HCT116 (cell line): ENCODE data around the gene XYLT1. TPM values are rescaled to one million over a fixed set of nuclear protein-coding genes. Genes with fewer than 3 reads are reported as not detected.

Source experiments
- ATAC-seq: fragments of 200-7000 bp; cut with Tn5 transposase; 2 replicates; pipeline ENCODE4 v1.9.1; 2020; ENCODE audit warnings: mild to moderate bottlenecking, moderate library complexity
- BruUV-seq: library from RNA; stranded (reverse); fragments of 400-500 nt; replicated peaks from 2 replicates; lab custom pipeline; 2021; lab: Mats Ljungman, UMichigan
- CTCF ChIA-PET: fragments of 300-600 bp; sonication (Branson Sonifier 250); formaldehyde crosslinking; loops from one replicate; lab custom pipeline; 2021; ENCODE audit warnings: antibody characterized with exemption; lab: Charles Lee
- POLR2A ChIA-PET: fragments of 300-600, 350-600 bp; sonication (Branson Sonifier 250); formaldehyde crosslinking; loops from one replicate; lab custom pipeline; 2021; ENCODE audit warnings: antibody characterized with exemption; lab: Charles Lee
- RAD21 ChIA-PET, 2 experiments: fragments of 300-600 bp; sonication (Branson Sonifier 250); formaldehyde crosslinking; loops; one replicate each; lab custom pipeline; 2023; ENCODE audit warnings: low total read pairs in 2 of 2; ENCODE audit not compliant: uncharacterized antibody in 2 of 2, unreplicated experiment in 2 of 2, low non-redundant PET in 1 of 2; lab: Charles Lee
- DNase-seq: peaks from one replicate; pipeline ENCODE4 v3.0.0-alpha.2; 2010; ENCODE audit warnings: low read depth, low spot score
- H2AFZ ChIP-seq: fragments of 200-600 bp; shearing (Covaris generic), sonication (generic); 2 replicates; pipeline ENCODE4 v1.6.1; 2017; ENCODE audit warnings: low read depth, mixed run types, mixed read lengths, antibody characterized with exemption, low read length; ENCODE audit not compliant: poor library complexity, severe bottlenecking
- H3K27ac ChIP-seq: 2 replicates; pipeline ENCODE4 v1.5.1; 2012; ENCODE audit warnings: low read depth, low read length
- H3K27me3 ChIP-seq: fragments of 200-600 bp; sonication (generic); 2 replicates; pipeline ENCODE4 v1.6.1; 2016; ENCODE audit warnings: mixed run types, low read length, mixed read lengths; ENCODE audit not compliant: insufficient read depth
- H3K36me3 ChIP-seq, 2 experiments: fragments of 200-500 bp in 1 of 2; fragments of 200-600 bp in 1 of 2; sonication (Bioruptor generic) in 1 of 2; sonication (generic) in 1 of 2; 2 replicates each; pipeline versions ENCODE4 v1.5.1 to v1.6.1; 2014 to 2016; ENCODE audit warnings: low read length in 2 of 2, inconsistent platforms in 1 of 2, mixed read lengths in 1 of 2, mixed run types in 1 of 2; ENCODE audit not compliant: insufficient read depth in 2 of 2, control insufficient read depth in 1 of 2
- H3K4me1 ChIP-seq, 2 experiments: fragments of 200-600 bp in 1 of 2; sonication (generic) in 1 of 2; 2 replicates each; pipeline versions ENCODE4 v1.5.1 to v1.6.1; 2012 to 2017; ENCODE audit warnings: low read length in 2 of 2, inconsistent platforms in 1 of 2, mild to moderate bottlenecking in 1 of 2, mixed read lengths in 1 of 2, mixed run types in 1 of 2, moderate library complexity in 1 of 2; ENCODE audit not compliant: insufficient read depth in 2 of 2, control insufficient read depth in 1 of 2
- H3K4me2 ChIP-seq: fragments of 200-600 bp; sonication (generic); 2 replicates; pipeline ENCODE4 v1.6.1; 2017; ENCODE audit warnings: mixed run types, low read length, mixed read lengths
- H3K4me3 ChIP-seq, 2 experiments: fragments of 200-600 bp in 1 of 2; sonication (generic) in 1 of 2; replicated peaks in 1 of 2; 2 replicates each; pipeline ENCODE4 v1.5.1; 2011 to 2016; ENCODE audit warnings: low read length in 2 of 2, control low read depth in 1 of 2, low read depth in 1 of 2, mild to moderate bottlenecking in 1 of 2, mixed read lengths in 1 of 2, mixed run types in 1 of 2
- H3K79me2 ChIP-seq: fragments of 200-600 bp; sonication (generic); 2 replicates; pipeline ENCODE4 v1.6.1; 2017; ENCODE audit warnings: mild to moderate bottlenecking, mixed run types, low read length, moderate library complexity, mixed read lengths; ENCODE audit not compliant: insufficient read depth
- H3K9ac ChIP-seq: fragments of 200-600 bp; sonication (generic); 2 replicates; pipeline ENCODE4 v1.6.1; 2016; ENCODE audit warnings: low read length, mixed read lengths
- H3K9me2 ChIP-seq: fragments of 200-600 bp; sonication (generic), shearing (Covaris generic); 2 replicates; pipeline ENCODE4 v1.6.1; 2017; ENCODE audit warnings: mixed run types, mild to moderate bottlenecking, moderate library complexity; ENCODE audit not compliant: insufficient read depth
- H3K9me3 ChIP-seq, 2 experiments: fragments of 200-500 bp in 1 of 2; fragments of 200-600 bp in 1 of 2; sonication (Bioruptor generic) in 1 of 2; sonication (generic) in 1 of 2; 2 replicates each; pipeline ENCODE4 v1.6.1; 2014 to 2017; ENCODE audit warnings: low read length in 2 of 2, mixed read lengths in 2 of 2, inconsistent platforms in 1 of 2, low read depth in 1 of 2, mild to moderate bottlenecking in 1 of 2, mixed run types in 1 of 2, moderate library complexity in 1 of 2; ENCODE audit not compliant: control insufficient read depth in 1 of 2, insufficient read depth in 1 of 2
- H4K20me1 ChIP-seq: fragments of 200-600 bp; sonication (generic), shearing (Covaris generic); 2 replicates; pipeline ENCODE4 v1.6.1; 2017; ENCODE audit warnings: mixed run types, mild to moderate bottlenecking, moderate library complexity; ENCODE audit not compliant: insufficient read depth
- CBX3 ChIP-seq: IDR thresholded peaks from 2 replicates; pipeline ENCODE4 v1.6.1; 2012; ENCODE audit warnings: low read depth
- CEBPB ChIP-seq: IDR thresholded peaks from 2 replicates; pipeline ENCODE4 v1.6.1; 2012; ENCODE audit warnings: low read depth
- EGR1 ChIP-seq: IDR thresholded peaks from 2 replicates; pipeline ENCODE4 v1.6.1; 2012; ENCODE audit warnings: low read depth
- EZH2 ChIP-seq: fragments of 200-600 bp; sonication (generic); IDR thresholded peaks from 2 replicates; pipeline ENCODE4 v1.6.1; 2017; ENCODE audit warnings: antibody characterized with exemption, mixed run types
- FOSL1 ChIP-seq: IDR thresholded peaks from 2 replicates; pipeline ENCODE4 v1.6.1; 2012; ENCODE audit warnings: low read depth
- JUND ChIP-seq: IDR thresholded peaks from 2 replicates; pipeline ENCODE4 v1.6.1; 2012
- POLR2A ChIP-seq: IDR thresholded peaks from 2 replicates; pipeline ENCODE4 v1.7.0; 2011; ENCODE audit warnings: borderline replicate concordance; ENCODE audit not compliant: insufficient read depth, insufficient read length; ENCODE audit errors: extremely low read depth
- POLR2AphosphoS5 ChIP-seq: IDR thresholded peaks from 2 replicates; pipeline ENCODE4 v1.6.1; 2011; ENCODE audit warnings: mild to moderate bottlenecking, low read depth, low read length, moderate library complexity
- RAD21 ChIP-seq: IDR thresholded peaks from 2 replicates; pipeline ENCODE4 v1.6.1; 2012; ENCODE audit warnings: low read depth, mild to moderate bottlenecking
- SIN3A ChIP-seq: IDR thresholded peaks from 2 replicates; pipeline ENCODE4 v1.6.1; 2012; ENCODE audit warnings: low read depth
- SP1 ChIP-seq: IDR thresholded peaks from 2 replicates; pipeline ENCODE4 v1.6.1; 2012; ENCODE audit warnings: low read depth
- SRF ChIP-seq: IDR thresholded peaks from 2 replicates; pipeline ENCODE4 v1.6.1; 2012; ENCODE audit warnings: low read depth
- TCF7L2 ChIP-seq: IDR thresholded peaks from 2 replicates; pipeline ENCODE4 v1.7.0; 2011; ENCODE audit warnings: borderline replicate concordance, inconsistent platforms; ENCODE audit not compliant: insufficient read depth, insufficient read length; ENCODE audit errors: extremely low read depth
- ZFX ChIP-seq: fragments of 450-650 bp; IDR thresholded peaks from 2 replicates; pipeline ENCODE4 v1.6.1; 2017
- ZNF274 ChIP-seq: fragments of 200-500 bp; sonication (Bioruptor generic); IDR thresholded peaks from 2 replicates; pipeline ENCODE4 v1.6.1; 2014; ENCODE audit warnings: mild to moderate bottlenecking, low read depth, low read length, inconsistent platforms
- intact Hi-C: fragments of 100-400 bp; cut with micrococcal nuclease; formaldehyde crosslinking; loops from 2 replicates; pipeline ENCODE4 v1.10.0; 2022
- total RNA-seq: library from RNA; stranded (reverse); gene quantifications from one replicate; pipeline ENCODE4 v1.2.1, GENCODE V29; 2021; ENCODE audit not compliant: unreplicated experiment
- TF ChIP-seq, protein P1 (sequence below): IDR thresholded peaks from 2 replicates; pipeline ENCODE4 v1.6.1; 2011; ENCODE audit warnings: mild to moderate bottlenecking, low read length, moderate library complexity; ENCODE audit not compliant: insufficient replicate concordance; ENCODE audit errors: extremely low read depth
- TF ChIP-seq, protein P2 (sequence below), 3 experiments: fragments of 200-600 bp in 1 of 3; sonication (generic) in 1 of 3; IDR thresholded peaks in 2 of 3; conservative IDR thresholded peaks in 1 of 3; 2 replicates each; pipeline ENCODE4 v1.5.1; 2012 to 2017; ENCODE audit warnings: low read depth in 2 of 3, low read length in 2 of 3, antibody characterized with exemption in 1 of 3, borderline replicate concordance in 1 of 3, control low read depth in 1 of 3, mild to moderate bottlenecking in 1 of 3, mixed read lengths in 1 of 3, mixed run types in 1 of 3, moderate library complexity in 1 of 3; ENCODE audit not compliant: insufficient read depth in 1 of 3
- TF ChIP-seq, protein P3 (sequence below): IDR thresholded peaks from 2 replicates; pipeline ENCODE4 v1.6.1; 2012

Gene XYLT1
- total RNA-seq, 1 experiment from 2014 or later: 4.5 TPM

DNA sequence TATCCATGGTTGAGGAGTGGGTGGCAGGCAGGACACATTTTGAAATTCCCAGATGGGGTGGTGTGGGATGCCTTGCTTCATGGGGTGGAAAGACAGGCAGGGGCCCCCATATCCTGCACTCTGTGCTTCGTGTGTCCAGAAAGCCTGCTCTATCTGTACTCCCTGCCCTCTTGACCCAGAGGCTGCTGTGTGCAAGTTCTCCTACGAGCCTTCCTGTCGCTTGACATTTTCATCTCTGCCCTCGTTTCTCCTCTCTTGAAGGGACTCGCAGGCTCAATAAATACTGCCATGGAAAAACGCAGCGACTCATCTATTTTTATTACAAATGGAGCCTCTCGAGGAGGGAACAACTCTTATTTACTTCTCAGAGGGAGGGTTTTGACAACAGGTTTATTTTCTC is 254.8 kb downstream of the XYLT1 start:
- Histone ChIP-seq H3K27ac (no peak overlapping the region), H2AFZ (no peak overlapping the region), H4K20me1 (no peaks in the 10 kb centered on the region), H3K4me3 (no peak overlapping the region), H3K9ac (no peak overlapping the region), H3K27me3 (no peaks in the 10 kb centered on the region), H3K4me2 (no peak overlapping the region)
- intact Hi-C loops: loop anchor here (10.0 kb wide), 1 partner anchor 359 kb away; no protein-coding TSS in a partner anchor
- DNase-seq: no peak
- CTCF ChIA-PET: no interaction called here
- no peak for ATAC-seq
- TF ChIP-seq SP1 (no peak), SRF (no peak), TCF7L2 (no peak), SIN3A (no peak), ZNF274 (no peak), ZFX (no peak), FOSL1 (no peak), EZH2 (no peak), CBX3 (no peak), POLR2AphosphoS5 (no peak), POLR2A (no peak), JUND (no peak), EGR1 (no peak), RAD21 (no peak), CEBPB (no peak)
- TF ChIP-seq, protein P1, sequence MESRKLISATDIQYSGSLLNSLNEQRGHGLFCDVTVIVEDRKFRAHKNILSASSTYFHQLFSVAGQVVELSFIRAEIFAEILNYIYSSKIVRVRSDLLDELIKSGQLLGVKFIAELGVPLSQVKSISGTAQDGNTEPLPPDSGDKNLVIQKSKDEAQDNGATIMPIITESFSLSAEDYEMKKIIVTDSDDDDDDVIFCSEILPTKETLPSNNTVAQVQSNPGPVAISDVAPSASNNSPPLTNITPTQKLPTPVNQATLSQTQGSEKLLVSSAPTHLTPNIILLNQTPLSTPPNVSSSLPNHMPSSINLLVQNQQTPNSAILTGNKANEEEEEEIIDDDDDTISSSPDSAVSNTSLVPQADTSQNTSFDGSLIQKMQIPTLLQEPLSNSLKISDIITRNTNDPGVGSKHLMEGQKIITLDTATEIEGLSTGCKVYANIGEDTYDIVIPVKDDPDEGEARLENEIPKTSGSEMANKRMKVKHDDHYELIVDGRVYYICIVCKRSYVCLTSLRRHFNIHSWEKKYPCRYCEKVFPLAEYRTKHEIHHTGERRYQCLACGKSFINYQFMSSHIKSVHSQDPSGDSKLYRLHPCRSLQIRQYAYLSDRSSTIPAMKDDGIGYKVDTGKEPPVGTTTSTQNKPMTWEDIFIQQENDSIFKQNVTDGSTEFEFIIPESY: no peak
- TF ChIP-seq, protein P2, sequence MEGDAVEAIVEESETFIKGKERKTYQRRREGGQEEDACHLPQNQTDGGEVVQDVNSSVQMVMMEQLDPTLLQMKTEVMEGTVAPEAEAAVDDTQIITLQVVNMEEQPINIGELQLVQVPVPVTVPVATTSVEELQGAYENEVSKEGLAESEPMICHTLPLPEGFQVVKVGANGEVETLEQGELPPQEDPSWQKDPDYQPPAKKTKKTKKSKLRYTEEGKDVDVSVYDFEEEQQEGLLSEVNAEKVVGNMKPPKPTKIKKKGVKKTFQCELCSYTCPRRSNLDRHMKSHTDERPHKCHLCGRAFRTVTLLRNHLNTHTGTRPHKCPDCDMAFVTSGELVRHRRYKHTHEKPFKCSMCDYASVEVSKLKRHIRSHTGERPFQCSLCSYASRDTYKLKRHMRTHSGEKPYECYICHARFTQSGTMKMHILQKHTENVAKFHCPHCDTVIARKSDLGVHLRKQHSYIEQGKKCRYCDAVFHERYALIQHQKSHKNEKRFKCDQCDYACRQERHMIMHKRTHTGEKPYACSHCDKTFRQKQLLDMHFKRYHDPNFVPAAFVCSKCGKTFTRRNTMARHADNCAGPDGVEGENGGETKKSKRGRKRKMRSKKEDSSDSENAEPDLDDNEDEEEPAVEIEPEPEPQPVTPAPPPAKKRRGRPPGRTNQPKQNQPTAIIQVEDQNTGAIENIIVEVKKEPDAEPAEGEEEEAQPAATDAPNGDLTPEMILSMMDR (IDR thresholded peaks at IDR 0.05 in 2 of 3, conservative IDR thresholded peaks at IDR 0.05 in 1 of 3; ENCODE audit: borderline replicate concordance in 1 of 3, insufficient read depth in 1 of 3, low read depth in 2 of 3, low read length in 2 of 3): no peak
- TF ChIP-seq, protein P3, sequence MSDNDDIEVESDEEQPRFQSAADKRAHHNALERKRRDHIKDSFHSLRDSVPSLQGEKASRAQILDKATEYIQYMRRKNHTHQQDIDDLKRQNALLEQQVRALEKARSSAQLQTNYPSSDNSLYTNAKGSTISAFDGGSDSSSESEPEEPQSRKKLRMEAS: no peak
- TF ChIP-seq, all 23 proteins: peak for 0
- Histone ChIP-seq H3K79me2 (no peaks in the 10 kb centered on the region), H3K4me1 (no peaks in the 10 kb centered on the region), H3K9me3 (peaks cover 0 to 5% of the 10 kb centered on the region in 2 experiments; a peak in 1 of 4 replicates), H3K9me2 (no peaks in the 10 kb centered on the region), H3K36me3 (no peaks in the 10 kb centered on the region)
- BruUV-seq: no TSS peak
- ChIA-PET POLR2A (no interaction called here), RAD21 (no interaction called here)
